GM12873 (cell line): ENCODE measurements around the gene PTPN1.

Source experiments
- TF ChIP-seq, protein P1 (sequence below): IDR thresholded peaks from 2 replicates; pipeline ENCODE4 v1.5.1; 2012; ENCODE audit warnings: low read depth, mild to moderate bottlenecking, moderate library complexity, low read length, control low read depth; ENCODE audit not compliant: insufficient read depth; ENCODE audit errors: missing control alignments

PTPN1 gene

DNA sequence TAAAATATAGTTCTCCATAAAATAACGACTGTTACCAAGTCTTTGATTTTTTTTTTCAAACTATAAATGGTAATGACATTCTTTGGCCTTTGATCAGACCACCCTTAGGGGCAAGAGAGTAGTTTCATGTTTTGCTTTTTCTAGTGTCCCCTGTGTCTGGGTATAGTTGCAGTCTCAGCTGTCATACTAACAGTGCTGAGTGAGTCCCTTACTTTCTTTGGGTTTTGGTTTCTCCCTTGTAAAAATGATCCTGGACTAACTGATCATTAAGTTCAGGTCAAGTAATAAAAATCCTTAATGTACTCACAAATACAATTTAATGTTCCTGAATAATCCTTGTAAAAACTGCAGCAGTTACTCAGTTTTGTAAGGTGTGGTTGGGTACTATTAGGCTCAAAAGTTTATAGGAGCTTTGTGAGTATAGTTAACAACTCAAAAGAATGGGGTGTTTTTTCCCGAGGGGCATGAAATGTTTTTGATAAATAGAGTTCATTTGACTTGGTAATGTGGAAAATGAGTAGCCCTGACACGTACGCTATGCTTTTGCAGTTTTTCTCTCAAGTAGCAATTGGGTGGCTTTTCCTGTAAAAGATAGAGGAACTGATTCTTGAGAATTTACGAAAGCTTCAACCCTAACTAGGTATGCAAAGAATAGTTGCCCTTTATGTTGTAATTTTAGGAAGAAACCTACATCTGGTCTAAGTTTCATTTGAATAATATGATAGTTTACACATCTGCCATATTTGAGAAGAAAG lies 6.2 kb downstream of the PTPN1 start:
- TF ChIP-seq, protein P1, sequence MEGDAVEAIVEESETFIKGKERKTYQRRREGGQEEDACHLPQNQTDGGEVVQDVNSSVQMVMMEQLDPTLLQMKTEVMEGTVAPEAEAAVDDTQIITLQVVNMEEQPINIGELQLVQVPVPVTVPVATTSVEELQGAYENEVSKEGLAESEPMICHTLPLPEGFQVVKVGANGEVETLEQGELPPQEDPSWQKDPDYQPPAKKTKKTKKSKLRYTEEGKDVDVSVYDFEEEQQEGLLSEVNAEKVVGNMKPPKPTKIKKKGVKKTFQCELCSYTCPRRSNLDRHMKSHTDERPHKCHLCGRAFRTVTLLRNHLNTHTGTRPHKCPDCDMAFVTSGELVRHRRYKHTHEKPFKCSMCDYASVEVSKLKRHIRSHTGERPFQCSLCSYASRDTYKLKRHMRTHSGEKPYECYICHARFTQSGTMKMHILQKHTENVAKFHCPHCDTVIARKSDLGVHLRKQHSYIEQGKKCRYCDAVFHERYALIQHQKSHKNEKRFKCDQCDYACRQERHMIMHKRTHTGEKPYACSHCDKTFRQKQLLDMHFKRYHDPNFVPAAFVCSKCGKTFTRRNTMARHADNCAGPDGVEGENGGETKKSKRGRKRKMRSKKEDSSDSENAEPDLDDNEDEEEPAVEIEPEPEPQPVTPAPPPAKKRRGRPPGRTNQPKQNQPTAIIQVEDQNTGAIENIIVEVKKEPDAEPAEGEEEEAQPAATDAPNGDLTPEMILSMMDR: no peak

DNA sequence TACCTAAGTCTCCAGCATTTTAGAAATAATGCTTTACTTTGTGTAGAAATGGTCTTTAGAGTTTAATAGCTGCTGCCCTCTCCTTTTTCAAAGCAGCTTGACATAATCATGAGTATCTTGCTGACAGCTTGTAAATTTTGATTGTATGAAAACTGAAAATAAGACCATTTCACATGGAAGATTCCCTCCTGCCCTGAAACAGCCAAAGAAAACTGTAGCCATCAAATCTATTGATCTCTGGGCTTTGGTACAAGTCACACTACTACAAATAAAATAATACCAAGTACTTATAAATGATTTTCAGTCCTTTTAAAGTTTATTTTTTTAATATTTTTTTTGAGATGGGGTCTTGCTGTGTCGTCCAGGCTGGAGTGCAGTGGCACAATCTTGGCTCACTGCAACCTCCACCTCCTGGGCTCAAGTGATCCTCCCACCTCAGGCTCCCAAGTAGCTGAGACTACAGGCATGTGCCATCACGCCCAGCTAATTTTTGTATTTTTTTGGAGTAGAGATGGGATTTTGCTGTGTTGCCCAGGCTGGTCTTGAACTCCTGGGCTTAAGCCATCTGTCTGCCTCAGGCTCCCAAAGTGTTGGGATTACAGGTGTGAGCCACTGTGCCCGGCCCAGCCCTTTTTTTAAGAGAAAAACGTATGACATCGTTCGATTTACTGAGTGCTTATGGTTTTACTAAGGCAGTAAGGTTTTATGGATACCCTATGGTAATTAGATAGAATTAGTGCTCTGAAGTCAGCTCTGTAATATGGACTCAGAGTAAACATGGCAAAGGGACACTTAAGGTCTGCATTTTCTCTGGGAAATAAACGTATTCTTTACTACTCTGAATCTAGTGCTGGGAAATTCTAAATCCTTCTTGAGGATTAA lies 7.0 kb downstream of the PTPN1 start:
- TF ChIP-seq, protein P1: no peak

DNA sequence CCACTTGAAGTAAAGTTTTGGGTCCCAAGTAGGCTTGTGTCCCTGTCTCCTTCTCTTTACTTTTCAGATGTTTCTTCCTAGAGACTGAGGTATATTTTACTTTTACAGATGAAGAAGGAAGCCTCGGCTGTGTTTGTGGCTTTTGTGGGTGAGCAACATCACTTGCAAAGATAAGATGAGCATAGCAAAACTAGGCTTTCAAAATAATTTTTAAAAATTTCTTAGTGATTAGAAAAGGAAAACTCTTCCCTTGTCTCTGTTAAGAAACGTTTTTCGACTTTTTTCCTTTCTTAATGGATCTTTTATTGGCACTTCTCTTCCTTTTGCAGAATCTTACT lies 7.6 kb downstream of the PTPN1 start:
- TF ChIP-seq, protein P1: no peak

DNA sequence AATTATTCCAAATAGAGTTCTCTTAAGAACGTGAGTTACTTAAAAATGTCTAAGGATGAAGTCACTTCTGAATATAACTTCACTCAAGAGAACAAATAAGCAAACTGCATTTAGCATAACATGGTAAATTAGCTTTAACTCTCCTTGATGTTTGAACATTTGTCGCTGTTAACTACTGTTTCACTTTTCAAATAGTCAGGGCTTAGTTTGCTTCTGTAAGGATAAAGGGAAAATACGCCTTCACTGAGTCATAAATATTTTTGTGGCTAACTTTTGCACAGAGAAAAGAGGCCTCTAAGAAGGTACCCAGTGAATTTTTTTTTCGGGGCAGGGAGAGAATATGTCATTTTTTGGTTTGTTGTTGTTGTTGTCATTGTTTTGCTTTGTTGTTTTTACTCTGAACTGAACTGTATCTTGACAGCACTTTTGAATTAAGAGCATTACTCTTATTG lies 8.1 kb downstream of the PTPN1 start:
- TF ChIP-seq, protein P1: no peak

DNA sequence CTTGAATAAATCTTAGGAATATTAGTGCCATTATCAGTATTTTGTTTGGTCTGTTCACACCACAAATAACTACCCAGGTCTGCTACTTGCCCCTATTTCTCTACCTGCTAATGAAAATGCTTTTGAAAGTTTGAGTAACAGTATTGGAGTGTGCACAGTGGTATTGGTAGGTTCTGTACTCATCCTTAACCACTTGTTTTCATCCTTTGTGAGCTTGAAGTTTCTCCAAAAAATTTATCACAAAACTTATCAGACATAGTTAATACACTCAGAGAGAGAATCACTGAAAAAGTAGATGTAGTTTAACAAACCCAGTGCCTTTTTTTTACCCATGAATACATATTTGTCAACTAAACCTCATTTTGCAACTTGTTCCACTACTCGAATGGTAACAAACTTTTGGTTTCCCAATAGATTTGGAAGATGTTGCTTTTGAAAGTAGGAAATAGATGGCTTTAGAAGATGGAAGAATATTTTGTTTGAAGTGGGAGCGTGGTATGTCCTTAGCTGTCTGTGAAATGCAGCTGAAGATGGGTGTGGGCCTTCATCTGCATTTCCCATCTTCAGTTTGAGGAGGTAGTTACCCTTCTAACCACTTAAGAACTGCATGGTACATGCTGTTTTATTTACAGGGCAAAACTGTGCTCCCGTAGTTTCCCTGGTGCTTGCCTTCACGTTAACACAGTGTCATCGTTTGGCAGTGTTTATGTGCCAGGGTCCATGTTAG lies 9.0 kb downstream of the PTPN1 start:
- TF ChIP-seq, protein P1: no peak

DNA sequence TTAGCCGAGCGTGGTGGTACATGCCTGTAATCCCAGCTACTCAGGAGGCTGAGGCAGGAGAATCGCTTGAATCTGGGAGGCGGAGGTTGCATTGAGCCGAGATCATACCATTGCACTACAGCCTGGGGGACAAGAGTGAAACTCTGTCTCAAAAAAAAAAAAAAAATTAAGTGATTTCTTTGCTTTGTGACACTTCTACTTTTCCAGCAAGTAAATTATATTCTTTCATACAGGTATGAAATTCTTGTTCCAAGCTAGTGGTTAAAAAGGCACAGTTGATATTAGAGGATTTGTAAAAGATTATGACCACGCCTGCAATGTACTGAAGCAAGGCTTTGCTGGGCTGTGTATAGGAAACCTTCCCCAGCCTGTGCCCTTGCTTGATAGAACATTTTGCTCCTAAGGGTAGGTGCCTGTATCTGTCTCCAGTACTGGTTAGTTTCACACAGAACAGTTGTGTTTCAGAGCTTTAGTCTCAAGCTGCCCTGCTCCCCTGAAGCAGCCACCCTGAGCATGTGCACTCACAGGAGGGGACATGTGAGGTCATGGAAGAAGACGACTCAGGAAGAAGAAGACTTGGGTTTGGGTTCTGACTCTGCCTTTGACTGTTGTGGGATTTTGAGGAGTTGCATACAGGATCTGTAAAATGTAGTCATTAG lies 10.2 kb downstream of the PTPN1 start:
- TF ChIP-seq, protein P1: no peak
